HepG2 (cell line): Measurements from ENCODE around the gene PTPRN. TPM values are rescaled to one million over a fixed set of nuclear protein-coding genes. Genes with fewer than 3 reads are reported as not detected.
A peak's percentile ranks its signal among the peaks of the same experiment; 100 is the strongest.

Experiments used
- GATAD2A ChIP-seq: IDR thresholded peaks from 2 replicates; pipeline ENCODE4 v1.6.1; 2016
- HMGA1 ChIP-seq: sonication (generic); formaldehyde crosslinking; conservative IDR thresholded peaks from 2 replicates; pipeline ENCODE4 v1.4.0; 2020; ENCODE audit warnings: missing genetic modification reagents
- KLF16 ChIP-seq, 2 experiments: sonication (generic) in 1 of 2; formaldehyde crosslinking in 1 of 2; IDR thresholded peaks; 2 replicates each; pipeline versions ENCODE4 v1.6.1 to v1.8.0; 2016 to 2023; ENCODE audit warnings: missing genetic modification reagents in 2 of 2, missing compliant biosample characterization in 1 of 2
- MAFG ChIP-seq: sonication (generic); formaldehyde crosslinking; IDR thresholded peaks from 2 replicates; pipeline ENCODE4 v1.5.1; 2020; ENCODE audit warnings: mild to moderate bottlenecking, missing genetic modification reagents
- MIXL1 ChIP-seq: IDR thresholded peaks from 2 replicates; pipeline ENCODE4 v1.6.1; 2016
- NR3C1 ChIP-seq: sonication (generic); formaldehyde crosslinking; IDR thresholded peaks from 2 replicates; pipeline ENCODE4 v1.4.0; 2020; ENCODE audit warnings: missing genetic modification reagents
- RFXAP ChIP-seq: sonication (generic); formaldehyde crosslinking; IDR thresholded peaks from 2 replicates; pipeline ENCODE4 v1.4.0; 2020; ENCODE audit warnings: missing genetic modification reagents, borderline replicate concordance
- RORA ChIP-seq: sonication (generic); formaldehyde crosslinking; IDR thresholded peaks from 2 replicates; pipeline ENCODE4 v1.5.0; 2020; ENCODE audit warnings: mild to moderate bottlenecking, missing genetic modification reagents, moderate library complexity
- ZFP1 ChIP-seq: IDR thresholded peaks from 2 replicates; pipeline ENCODE4 v1.6.1; 2016
- ZIK1 ChIP-seq: sonication (generic); formaldehyde crosslinking; IDR thresholded peaks from 2 replicates; pipeline ENCODE4 v1.5.0; 2020; ENCODE audit warnings: mild to moderate bottlenecking, low read depth, missing genetic modification reagents, borderline replicate concordance
- ZNF343 ChIP-seq: sonication (generic); formaldehyde crosslinking; IDR thresholded peaks from 2 replicates; pipeline ENCODE4 v1.4.0; 2020; ENCODE audit warnings: mild to moderate bottlenecking, missing genetic modification reagents
- ZNF367 ChIP-seq: sonication (generic); formaldehyde crosslinking; IDR thresholded peaks from 2 replicates; pipeline ENCODE4 v1.4.0; 2020; ENCODE audit warnings: missing genetic modification reagents, borderline replicate concordance
- ZNF468 ChIP-seq: sonication (generic); formaldehyde crosslinking; IDR thresholded peaks from 2 replicates; pipeline ENCODE4 v1.8.0; 2022; ENCODE audit warnings: mild to moderate bottlenecking, moderate library complexity, missing genetic modification reagents
- ZNF749 ChIP-seq: sonication (generic); formaldehyde crosslinking; IDR thresholded peaks from 2 replicates; pipeline ENCODE4 v1.8.0; 2022; ENCODE audit warnings: mild to moderate bottlenecking, missing genetic modification reagents, moderate library complexity, borderline replicate concordance
- polyA plus RNA-seq, 8 experiments: library from polyadenylated mRNA; depleted of rRNA in 3 of 8; stranded (reverse) in 7 of 8; unstranded in 1 of 8; fragments of >200 nt; fragmentation: Illumina TruSeq in 4 of 8; extraction: Trizol in 4 of 8; gene quantifications; 2 replicates each; pipeline versions ENCODE4 v1.2.1 to v1.2.3, GENCODE V29; 2011 to 2016; ENCODE audit warnings: low read depth in 4 of 8, missing spikeins in 1 of 8, mixed read lengths in 1 of 8; ENCODE audit not compliant: insufficient read depth in 1 of 8
- total RNA-seq, 5 experiments: library from RNA; depleted of rRNA; stranded (reverse); fragments of >200 nt; fragmentation: Illumina TruSeq; extraction: Trizol; gene quantifications; 2 replicates each; pipeline ENCODE4 v1.2.3, GENCODE V29; 2016; ENCODE audit warnings: low read depth in 1 of 5
- TF ChIP-seq, protein P1 (sequence below): IDR thresholded peaks from 2 replicates; pipeline ENCODE4 v1.6.1; 2016; ENCODE audit warnings: missing genetic modification reagents, missing compliant biosample characterization
- TF ChIP-seq, protein P2 (sequence below): sonication (generic); formaldehyde crosslinking; IDR thresholded peaks from 2 replicates; pipeline ENCODE4 v1.5.1; 2020; ENCODE audit warnings: mild to moderate bottlenecking, missing genetic modification reagents, moderate library complexity
- TF ChIP-seq, protein P3 (sequence below): sonication (generic); formaldehyde crosslinking; IDR thresholded peaks from 2 replicates; pipeline ENCODE4 v1.5.0; 2020; ENCODE audit warnings: missing genetic modification reagents
- TF ChIP-seq, protein P4 (sequence below): sonication (generic); formaldehyde crosslinking; conservative IDR thresholded peaks from 2 replicates; pipeline ENCODE4 v1.8.0; 2022; ENCODE audit warnings: missing genetic modification reagents
- TF ChIP-seq, protein P5 (sequence below): sonication (generic); formaldehyde crosslinking; IDR thresholded peaks from 2 replicates; pipeline ENCODE4 v1.5.0; 2020; ENCODE audit warnings: missing genetic modification reagents

PTPRN gene
- total and polyA plus RNA-seq, 2 of the 13 experiments (the other 11 are each of a cell fraction or from before 2014, with no cell fraction given), result 0.26 TPM; not detected in 1

DNA sequence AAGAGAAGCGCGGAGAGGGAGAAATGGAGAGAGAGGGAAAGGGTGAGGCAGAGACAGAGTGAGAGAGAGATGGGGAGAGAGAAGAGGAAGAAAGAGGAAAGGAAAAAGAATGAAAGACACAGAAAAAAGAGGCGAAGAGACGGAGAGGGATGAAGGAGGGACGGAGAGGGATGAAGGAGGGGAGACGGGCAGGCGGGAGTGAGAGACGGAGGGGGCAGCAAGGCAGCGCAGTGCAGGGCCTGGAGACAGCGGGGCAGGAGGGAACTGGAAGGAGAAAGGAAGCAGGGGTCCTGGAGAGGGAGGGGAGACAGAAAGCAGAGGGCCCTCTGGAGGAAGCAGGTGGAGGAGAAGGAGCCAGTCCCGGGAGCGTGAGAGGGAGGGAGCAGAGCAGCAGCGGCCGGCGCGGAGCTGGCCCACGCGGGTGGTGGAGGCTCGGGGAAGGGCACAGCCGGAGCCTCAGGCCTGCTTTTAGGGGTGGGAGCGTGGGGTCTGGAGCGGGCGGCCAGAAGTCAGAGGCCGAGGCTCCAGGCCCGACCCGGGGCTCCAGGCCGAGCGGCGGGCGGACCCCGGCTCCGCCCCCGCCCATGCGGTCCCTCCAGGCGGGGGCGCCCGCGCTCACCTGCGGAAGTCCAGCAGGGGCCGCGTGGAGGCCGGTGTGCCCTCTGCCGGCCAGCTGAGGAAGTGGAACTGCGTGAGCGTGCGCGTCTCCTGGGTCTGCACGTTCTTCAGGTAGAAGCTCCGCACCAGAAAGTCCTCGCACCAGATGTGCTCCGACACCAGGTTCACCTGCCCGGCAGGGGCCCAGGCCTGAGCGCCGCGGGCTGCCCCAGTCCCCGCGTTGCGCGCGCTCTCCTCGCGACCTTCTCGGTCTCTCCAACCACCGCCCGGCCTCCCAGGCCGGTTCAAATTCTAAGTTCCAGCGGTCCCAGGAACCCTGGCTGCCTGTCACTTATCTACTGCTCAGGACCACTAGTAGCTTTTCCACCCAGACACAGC lies 14.5 kb downstream of the PTPRN start (continued):
- TF ChIP-seq, protein P1, sequence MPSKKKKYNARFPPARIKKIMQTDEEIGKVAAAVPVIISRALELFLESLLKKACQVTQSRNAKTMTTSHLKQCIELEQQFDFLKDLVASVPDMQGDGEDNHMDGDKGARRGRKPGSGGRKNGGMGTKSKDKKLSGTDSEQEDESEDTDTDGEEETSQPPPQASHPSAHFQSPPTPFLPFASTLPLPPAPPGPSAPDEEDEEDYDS (CRISPR knock-in tag), result 0 out of 2 replicates have a peak, but pooled peaks have one; percentile 43
- TF ChIP-seq RFXAP (CRISPR knock-in tag), result peak; percentile 69; the same call in 1 of the 2 replicates
- TF ChIP-seq ZNF468 (CRISPR knock-in tag), result no peak
- TF ChIP-seq, protein P2, sequence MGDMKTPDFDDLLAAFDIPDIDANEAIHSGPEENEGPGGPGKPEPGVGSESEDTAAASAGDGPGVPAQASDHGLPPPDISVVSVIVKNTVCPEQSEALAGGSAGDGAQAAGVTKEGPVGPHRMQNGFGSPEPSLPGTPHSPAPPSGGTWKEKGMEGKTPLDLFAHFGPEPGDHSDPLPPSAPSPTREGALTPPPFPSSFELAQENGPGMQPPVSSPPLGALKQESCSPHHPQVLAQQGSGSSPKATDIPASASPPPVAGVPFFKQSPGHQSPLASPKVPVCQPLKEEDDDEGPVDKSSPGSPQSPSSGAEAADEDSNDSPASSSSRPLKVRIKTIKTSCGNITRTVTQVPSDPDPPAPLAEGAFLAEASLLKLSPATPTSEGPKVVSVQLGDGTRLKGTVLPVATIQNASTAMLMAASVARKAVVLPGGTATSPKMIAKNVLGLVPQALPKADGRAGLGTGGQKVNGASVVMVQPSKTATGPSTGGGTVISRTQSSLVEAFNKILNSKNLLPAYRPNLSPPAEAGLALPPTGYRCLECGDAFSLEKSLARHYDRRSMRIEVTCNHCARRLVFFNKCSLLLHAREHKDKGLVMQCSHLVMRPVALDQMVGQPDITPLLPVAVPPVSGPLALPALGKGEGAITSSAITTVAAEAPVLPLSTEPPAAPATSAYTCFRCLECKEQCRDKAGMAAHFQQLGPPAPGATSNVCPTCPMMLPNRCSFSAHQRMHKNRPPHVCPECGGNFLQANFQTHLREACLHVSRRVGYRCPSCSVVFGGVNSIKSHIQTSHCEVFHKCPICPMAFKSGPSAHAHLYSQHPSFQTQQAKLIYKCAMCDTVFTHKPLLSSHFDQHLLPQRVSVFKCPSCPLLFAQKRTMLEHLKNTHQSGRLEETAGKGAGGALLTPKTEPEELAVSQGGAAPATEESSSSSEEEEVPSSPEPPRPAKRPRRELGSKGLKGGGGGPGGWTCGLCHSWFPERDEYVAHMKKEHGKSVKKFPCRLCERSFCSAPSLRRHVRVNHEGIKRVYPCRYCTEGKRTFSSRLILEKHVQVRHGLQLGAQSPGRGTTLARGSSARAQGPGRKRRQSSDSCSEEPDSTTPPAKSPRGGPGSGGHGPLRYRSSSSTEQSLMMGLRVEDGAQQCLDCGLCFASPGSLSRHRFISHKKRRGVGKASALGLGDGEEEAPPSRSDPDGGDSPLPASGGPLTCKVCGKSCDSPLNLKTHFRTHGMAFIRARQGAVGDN (CRISPR knock-in tag), result peak; percentile 97
- peak; percentile 69; the same call in 1 of the 2 replicates for TF ChIP-seq ZIK1 (CRISPR knock-in tag)
- TF ChIP-seq MAFG (CRISPR knock-in tag), result no peak
- TF ChIP-seq ZNF367 (CRISPR knock-in tag), result 0 out of 2 replicates have a peak, but pooled peaks have one; percentile 71
- TF ChIP-seq, protein P3, sequence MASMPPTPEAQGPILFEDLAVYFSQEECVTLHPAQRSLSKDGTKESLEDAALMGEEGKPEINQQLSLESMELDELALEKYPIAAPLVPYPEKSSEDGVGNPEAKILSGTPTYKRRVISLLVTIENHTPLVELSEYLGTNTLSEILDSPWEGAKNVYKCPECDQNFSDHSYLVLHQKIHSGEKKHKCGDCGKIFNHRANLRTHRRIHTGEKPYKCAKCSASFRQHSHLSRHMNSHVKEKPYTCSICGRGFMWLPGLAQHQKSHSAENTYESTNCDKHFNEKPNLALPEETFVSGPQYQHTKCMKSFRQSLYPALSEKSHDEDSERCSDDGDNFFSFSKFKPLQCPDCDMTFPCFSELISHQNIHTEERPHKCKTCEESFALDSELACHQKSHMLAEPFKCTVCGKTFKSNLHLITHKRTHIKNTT, result no peak
- TF ChIP-seq RORA (CRISPR knock-in tag), result no peak
- TF ChIP-seq, protein P4, sequence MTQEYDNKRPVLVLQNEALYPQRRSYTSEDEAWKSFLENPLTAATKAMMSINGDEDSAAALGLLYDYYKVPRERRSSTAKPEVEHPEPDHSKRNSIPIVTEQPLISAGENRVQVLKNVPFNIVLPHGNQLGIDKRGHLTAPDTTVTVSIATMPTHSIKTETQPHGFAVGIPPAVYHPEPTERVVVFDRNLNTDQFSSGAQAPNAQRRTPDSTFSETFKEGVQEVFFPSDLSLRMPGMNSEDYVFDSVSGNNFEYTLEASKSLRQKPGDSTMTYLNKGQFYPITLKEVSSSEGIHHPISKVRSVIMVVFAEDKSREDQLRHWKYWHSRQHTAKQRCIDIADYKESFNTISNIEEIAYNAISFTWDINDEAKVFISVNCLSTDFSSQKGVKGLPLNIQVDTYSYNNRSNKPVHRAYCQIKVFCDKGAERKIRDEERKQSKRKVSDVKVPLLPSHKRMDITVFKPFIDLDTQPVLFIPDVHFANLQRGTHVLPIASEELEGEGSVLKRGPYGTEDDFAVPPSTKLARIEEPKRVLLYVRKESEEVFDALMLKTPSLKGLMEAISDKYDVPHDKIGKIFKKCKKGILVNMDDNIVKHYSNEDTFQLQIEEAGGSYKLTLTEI (CRISPR knock-in tag), result no peak
- TF ChIP-seq, protein P5, sequence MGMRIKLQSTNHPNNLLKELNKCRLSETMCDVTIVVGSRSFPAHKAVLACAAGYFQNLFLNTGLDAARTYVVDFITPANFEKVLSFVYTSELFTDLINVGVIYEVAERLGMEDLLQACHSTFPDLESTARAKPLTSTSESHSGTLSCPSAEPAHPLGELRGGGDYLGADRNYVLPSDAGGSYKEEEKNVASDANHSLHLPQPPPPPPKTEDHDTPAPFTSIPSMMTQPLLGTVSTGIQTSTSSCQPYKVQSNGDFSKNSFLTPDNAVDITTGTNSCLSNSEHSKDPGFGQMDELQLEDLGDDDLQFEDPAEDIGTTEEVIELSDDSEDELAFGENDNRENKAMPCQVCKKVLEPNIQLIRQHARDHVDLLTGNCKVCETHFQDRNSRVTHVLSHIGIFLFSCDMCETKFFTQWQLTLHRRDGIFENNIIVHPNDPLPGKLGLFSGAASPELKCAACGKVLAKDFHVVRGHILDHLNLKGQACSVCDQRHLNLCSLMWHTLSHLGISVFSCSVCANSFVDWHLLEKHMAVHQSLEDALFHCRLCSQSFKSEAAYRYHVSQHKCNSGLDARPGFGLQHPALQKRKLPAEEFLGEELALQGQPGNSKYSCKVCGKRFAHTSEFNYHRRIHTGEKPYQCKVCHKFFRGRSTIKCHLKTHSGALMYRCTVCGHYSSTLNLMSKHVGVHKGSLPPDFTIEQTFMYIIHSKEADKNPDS (CRISPR knock-in tag), result 0 out of 2 replicates have a peak, but pooled peaks have one; percentile 75
- peak in 1 of 2 experiments; percentile 97; a peak in 2 of 4 replicates for TF ChIP-seq KLF16 (CRISPR knock-in tag; IDR thresholded peaks at IDR 0.05)
- no peak for TF ChIP-seq NR3C1 (CRISPR knock-in tag)
- TF ChIP-seq ZFP1 (CRISPR knock-in tag), result peak; percentile 83; the same call in 1 of the 2 replicates
- TF ChIP-seq ZNF343 (CRISPR knock-in tag), result 0 out of 2 replicates have a peak, but pooled peaks have one; percentile 88
- TF ChIP-seq GATAD2A (CRISPR knock-in tag), result peak; percentile 82
- peak; percentile 69 for TF ChIP-seq MIXL1 (CRISPR knock-in tag)
- no peak for TF ChIP-seq HMGA1 (CRISPR knock-in tag)
- TF ChIP-seq ZNF749 (CRISPR knock-in tag), result peak; percentile 90; the same call in 1 of the 2 replicates
